ENCODE measurements around the gene AMH. TPM values are rescaled to one million over a fixed set of nuclear protein-coding genes. Genes with fewer than 3 reads are reported as not detected.

AMH gene
- total RNA-seq, 1 experiment from 2014 or later, result 21.9 TPM

DNA sequence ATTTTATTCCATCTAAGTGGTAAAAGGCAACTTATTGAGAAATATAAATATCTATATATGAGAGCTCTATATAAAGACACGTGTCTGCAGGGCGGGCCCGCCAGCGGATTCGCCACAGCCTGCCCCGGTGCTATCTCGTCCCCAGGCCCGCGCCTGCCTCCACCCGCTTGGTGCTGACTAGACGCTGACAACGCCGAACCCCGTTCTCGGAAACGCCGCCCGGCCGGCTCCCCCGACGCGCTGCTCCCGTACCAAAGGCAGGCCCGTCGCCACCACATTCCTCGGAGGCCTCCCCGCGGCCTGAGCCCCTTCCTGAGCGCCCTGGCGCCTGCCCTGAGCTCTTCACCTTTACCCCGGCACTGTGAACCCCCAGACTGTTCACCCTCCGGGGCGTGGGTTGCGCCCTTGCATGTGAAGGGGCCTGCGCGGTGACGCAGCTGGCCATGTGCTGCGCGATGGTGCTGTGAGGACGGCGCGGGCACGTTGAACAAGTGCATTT, 19.0 kb upstream of the AMH start:
- intact Hi-C loops (cut with micrococcal nuclease; ENCODE audit: unreplicated experiment), result loop anchor here (5.0 kb wide), 1 partner anchor 73 kb away; no protein-coding TSS in a partner anchor
- no peak overlapping the region for H3K4me3 ChIP-seq (ENCODE audit: low read depth in 2 of 2, low read length in 2 of 2)
- no peaks in the 10 kb centered on the region for H3K9me3 ChIP-seq (ENCODE audit: control insufficient read depth, insufficient read depth, low read depth, low read length)
- no peaks in the 10 kb centered on the region for H3K27me3 ChIP-seq (ENCODE audit: control insufficient read depth, insufficient read depth, low read length)
- no peak overlapping the region for H3K27ac ChIP-seq (ENCODE audit: low read length)
- DNase-seq (ENCODE audit: low read depth, low spot score) (no peak), ATAC-seq (no peak)
- peaks cover 24% of the 10 kb centered on the region for H3K4me1 ChIP-seq (ENCODE audit: control insufficient read depth, insufficient read depth, low read length)
- POLR2A ChIA-PET, result interaction anchor here (0.5 kb wide), 1 partner anchor 74 kb away, joined by 5 read pairs; no protein-coding TSS in a partner anchor
- in situ Hi-C loops (cut with HindIII; ENCODE audit: low pct_unique_long_range_greater_than_20kb, low sequenced_read_pairs), result no loop called here
- H3K36me3 ChIP-seq (ENCODE audit: control insufficient read depth, insufficient read depth, low read length), result no peaks in the 10 kb centered on the region
- TF ChIP-seq, protein P1, sequence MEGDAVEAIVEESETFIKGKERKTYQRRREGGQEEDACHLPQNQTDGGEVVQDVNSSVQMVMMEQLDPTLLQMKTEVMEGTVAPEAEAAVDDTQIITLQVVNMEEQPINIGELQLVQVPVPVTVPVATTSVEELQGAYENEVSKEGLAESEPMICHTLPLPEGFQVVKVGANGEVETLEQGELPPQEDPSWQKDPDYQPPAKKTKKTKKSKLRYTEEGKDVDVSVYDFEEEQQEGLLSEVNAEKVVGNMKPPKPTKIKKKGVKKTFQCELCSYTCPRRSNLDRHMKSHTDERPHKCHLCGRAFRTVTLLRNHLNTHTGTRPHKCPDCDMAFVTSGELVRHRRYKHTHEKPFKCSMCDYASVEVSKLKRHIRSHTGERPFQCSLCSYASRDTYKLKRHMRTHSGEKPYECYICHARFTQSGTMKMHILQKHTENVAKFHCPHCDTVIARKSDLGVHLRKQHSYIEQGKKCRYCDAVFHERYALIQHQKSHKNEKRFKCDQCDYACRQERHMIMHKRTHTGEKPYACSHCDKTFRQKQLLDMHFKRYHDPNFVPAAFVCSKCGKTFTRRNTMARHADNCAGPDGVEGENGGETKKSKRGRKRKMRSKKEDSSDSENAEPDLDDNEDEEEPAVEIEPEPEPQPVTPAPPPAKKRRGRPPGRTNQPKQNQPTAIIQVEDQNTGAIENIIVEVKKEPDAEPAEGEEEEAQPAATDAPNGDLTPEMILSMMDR (IDR thresholded peaks at IDR 0.05), result no peak
- no peak for TF ChIP-seq TCF7L2 (IDR thresholded peaks at IDR 0.05; ENCODE audit: low read depth, low read length)
- no peak for TF ChIP-seq POLR2AphosphoS5 (IDR thresholded peaks at IDR 0.05; ENCODE audit: low read depth, low read length)
- no peak for TF ChIP-seq SIN3A (IDR thresholded peaks at IDR 0.05; ENCODE audit: borderline replicate concordance, insufficient read depth, low read depth, low read length)
- no peak for TF ChIP-seq REST (IDR thresholded peaks at IDR 0.05; ENCODE audit: insufficient read depth in 1 of 2, low read depth in 2 of 2, low read length in 1 of 2)
- no TSS peak for BruUV-seq (replicated peaks)
- CTCF ChIA-PET, result interaction anchor here (1.7 kb wide), 1 partner anchor 74 kb away, joined by 8 read pairs; no protein-coding TSS in a partner anchor

- DNase-seq (ENCODE audit: low read depth, low spot score) (no peak), ATAC-seq (peak; percentile 25)
- ChIA-PET CTCF (interaction anchor here (1.7 kb wide), 1 partner anchor 75 kb away, joined by 8 read pairs; no protein-coding TSS in a partner anchor), POLR2A (interaction anchor here (0.5 to 0.6 kb wide), 3 partner anchors 75 to 200 kb away, joined by 3 to 12 read pairs (median 5); no protein-coding TSS in a partner anchor)
- no peak overlapping the region for H3K4me3 ChIP-seq (ENCODE audit: low read depth in 2 of 2, low read length in 2 of 2)
- in situ Hi-C loops (cut with HindIII; ENCODE audit: low pct_unique_long_range_greater_than_20kb, low sequenced_read_pairs) (no loop called here), intact Hi-C loops (cut with micrococcal nuclease; ENCODE audit: unreplicated experiment) (loop anchor here (5.0 kb wide), 1 partner anchor 74 kb away; no protein-coding TSS in a partner anchor)
- peak overlapping the region; percentile 39; the same call in 1 of the 2 replicates for H3K27ac ChIP-seq (ENCODE audit: low read length)
- peaks cover 2% of the 10 kb centered on the region; the same call in 1 of the 2 replicates for H3K36me3 ChIP-seq (ENCODE audit: control insufficient read depth, insufficient read depth, low read length)
- peaks cover 24% of the 10 kb centered on the region for H3K4me1 ChIP-seq (ENCODE audit: control insufficient read depth, insufficient read depth, low read length)
- TF ChIP-seq POLR2AphosphoS5 (IDR thresholded peaks at IDR 0.05; ENCODE audit: low read depth, low read length), result no peak
- TF ChIP-seq TCF7L2 (IDR thresholded peaks at IDR 0.05; ENCODE audit: low read depth, low read length), result no peak
- TF ChIP-seq, protein P1 (IDR thresholded peaks at IDR 0.05), result no peak
- TF ChIP-seq REST (IDR thresholded peaks at IDR 0.05; ENCODE audit: insufficient read depth in 1 of 2, low read depth in 2 of 2, low read length in 1 of 2), result no peak
- TF ChIP-seq SIN3A (IDR thresholded peaks at IDR 0.05; ENCODE audit: borderline replicate concordance, insufficient read depth, low read depth, low read length), result no peak
- TSS peak; percentile 77 for BruUV-seq (replicated peaks)
- H3K27me3 ChIP-seq (ENCODE audit: control insufficient read depth, insufficient read depth, low read length), result no peaks in the 10 kb centered on the region
- no peaks in the 10 kb centered on the region for H3K9me3 ChIP-seq (ENCODE audit: control insufficient read depth, insufficient read depth, low read depth, low read length)
Measured at GRCh38 chr19:2230807-2231533, 18.2 kb upstream of the AMH start.
